Endothelial cell of umbilical vein (primary cell): ENCODE results near the gene TTI1. TPM values are rescaled to one million over a fixed set of nuclear protein-coding genes. Genes with fewer than 3 reads are reported as not detected.

ENCODE experiments used
- BruUV-seq: library from RNA; stranded (reverse); fragments of 400-500 nt; replicated peaks from 2 replicates; lab custom pipeline; 2021; lab: Mats Ljungman, UMichigan
- CTCF ChIA-PET: fragments of 300-600, 350-600 bp; sonication (Branson Sonifier 250); formaldehyde crosslinking; loops from one replicate; lab custom pipeline; 2021; ENCODE audit warnings: antibody characterized with exemption, inconsistent platforms; lab: Charles Lee
- POLR2A ChIA-PET: fragments of 300-600, 350-600 bp; sonication (Branson Sonifier 250); formaldehyde crosslinking; loops from one replicate; lab custom pipeline; 2021; ENCODE audit warnings: antibody characterized with exemption, inconsistent platforms; lab: Charles Lee
- DNase-seq: peaks from one replicate; pipeline ENCODE4 v3.0.0-alpha.2; 2011; ENCODE audit warnings: low read depth, low spot score
- FAIRE-seq: peaks from 2 replicates; lab custom pipeline; 2011; peaks lifted over from hg19 to GRCh38; lab: Jason Lieb, UNC
- H2AFZ ChIP-seq: 2 replicates; pipeline ENCODE4 v1.6.0; 2012; ENCODE audit warnings: low read depth, low read length, control low read depth, inconsistent platforms
- H3K27ac ChIP-seq: 2 replicates; pipeline ENCODE4 v1.5.1; 2011; ENCODE audit warnings: low read depth, mild to moderate bottlenecking, control low read depth, low read length, moderate library complexity; ENCODE audit not compliant: insufficient read depth
- H3K27me3 ChIP-seq, 2 experiments: 2 replicates each; pipeline versions ENCODE4 v1.6.0 to v1.6.1; 2011; ENCODE audit warnings: low read length in 2 of 2, mixed read lengths in 1 of 2; ENCODE audit not compliant: control insufficient read depth in 2 of 2, insufficient read depth in 2 of 2
- H3K36me3 ChIP-seq, 2 experiments: 2 replicates in 1 of 2; 3 replicates in 1 of 2; pipeline ENCODE4 v1.5.1; 2011; ENCODE audit warnings: low read length in 2 of 2, mild to moderate bottlenecking in 1 of 2, moderate library complexity in 1 of 2; ENCODE audit not compliant: control insufficient read depth in 2 of 2, insufficient read depth in 2 of 2; ENCODE audit errors: extremely low read depth in 1 of 2
- H3K4me1 ChIP-seq: 3 replicates; pipeline ENCODE4 v1.5.1; 2011; ENCODE audit warnings: mild to moderate bottlenecking, low read length; ENCODE audit not compliant: control insufficient read depth, insufficient read depth; ENCODE audit errors: extremely low read depth
- H3K4me2 ChIP-seq: 2 replicates; pipeline ENCODE4 v1.6.1; 2011; ENCODE audit warnings: low read length, control low read depth, mixed read lengths; ENCODE audit not compliant: insufficient read depth
- H3K4me3 ChIP-seq, 3 experiments: fragments of 200-600 bp in 1 of 3; sonication (generic), shearing (Covaris generic) in 1 of 3; replicated peaks in 1 of 3; 2 replicates each; pipeline ENCODE4 v1.5.1; 2011 to 2016; ENCODE audit warnings: control low read depth in 3 of 3, low read length in 3 of 3, mild to moderate bottlenecking in 2 of 3, inconsistent platforms in 1 of 3, low read depth in 1 of 3, moderate library complexity in 1 of 3; ENCODE audit not compliant: insufficient read depth in 1 of 3
- H3K79me2 ChIP-seq: 2 replicates; pipeline ENCODE4 v1.6.0; 2012; ENCODE audit warnings: low read length, inconsistent platforms; ENCODE audit not compliant: control insufficient read depth, insufficient read depth
- H3K9ac ChIP-seq: replicated peaks from 2 replicates; pipeline ENCODE3; 2011; ENCODE audit warnings: low read length, control low read depth; ENCODE audit not compliant: insufficient read depth; ENCODE audit errors: extremely low read depth
- H3K9me1 ChIP-seq: replicated peaks from 3 replicates; pipeline ENCODE4 v1.6.0; 2011; ENCODE audit warnings: mild to moderate bottlenecking, low read length; ENCODE audit not compliant: control insufficient read depth, insufficient read depth; ENCODE audit errors: extremely low read depth
- H3K9me3 ChIP-seq: replicated peaks from 2 replicates; pipeline ENCODE4 v1.5.1; 2012; ENCODE audit warnings: low read length, inconsistent platforms; ENCODE audit not compliant: control insufficient read depth, insufficient read depth
- H4K20me1 ChIP-seq: replicated peaks from 2 replicates; pipeline ENCODE3; 2011; ENCODE audit warnings: mild to moderate bottlenecking, low read length; ENCODE audit not compliant: control insufficient read depth, insufficient read depth; ENCODE audit errors: extremely low read depth
- CTCF ChIP-seq, 2 donors: IDR thresholded peaks; 1 replicate in 1 of 2; 2 replicates in 1 of 2; pipeline ENCODE4 v1.5.1; 2011; ENCODE audit warnings: low read length in 2 of 2, mild to moderate bottlenecking in 2 of 2, moderate library complexity in 2 of 2, control low read depth in 1 of 2, inconsistent platforms in 1 of 2, low read depth in 1 of 2; ENCODE audit not compliant: insufficient read depth in 1 of 2; ENCODE audit errors: extremely low read depth in 1 of 2
- EZH2 ChIP-seq: IDR thresholded peaks from 2 replicates; pipeline ENCODE4 v1.6.1; 2012; ENCODE audit warnings: borderline replicate concordance, low read depth, mild to moderate bottlenecking, moderate library complexity, low read length, inconsistent platforms; ENCODE audit not compliant: severe bottlenecking
- FOS ChIP-seq: IDR thresholded peaks from 2 replicates; pipeline ENCODE4 v1.6.1; 2011; ENCODE audit warnings: mild to moderate bottlenecking, low read length, moderate library complexity, borderline replicate concordance; ENCODE audit not compliant: insufficient read depth
- GATA2 ChIP-seq: IDR thresholded peaks from 2 replicates; pipeline ENCODE4 v1.7.0; 2011; ENCODE audit warnings: low read depth, mild to moderate bottlenecking, moderate library complexity, mixed read lengths, low read length; ENCODE audit not compliant: insufficient read length, insufficient read depth
- JUN ChIP-seq: IDR thresholded peaks from 2 replicates; pipeline ENCODE4 v1.6.1; 2011; ENCODE audit warnings: borderline replicate concordance, low read depth; ENCODE audit not compliant: insufficient read length, insufficient read depth
- MAX ChIP-seq: IDR thresholded peaks from 2 replicates; pipeline ENCODE4 v1.6.1; 2011; ENCODE audit not compliant: insufficient read depth, insufficient read length
- MYC ChIP-seq: IDR thresholded peaks from one replicate; pipeline ENCODE4 v1.6.1; 2011; ENCODE audit warnings: mild to moderate bottlenecking, low read depth, low read length
- POLR2A ChIP-seq: IDR thresholded peaks from 2 replicates; pipeline ENCODE4 v1.6.1; 2012; ENCODE audit warnings: low read depth, mild to moderate bottlenecking, control low read depth, low read length
- POLR2AphosphoS5 ChIP-seq: IDR thresholded peaks from 2 replicates; pipeline ENCODE4 v1.6.1; 2012; ENCODE audit warnings: low read depth, mild to moderate bottlenecking, control low read depth, low read length, moderate library complexity; ENCODE audit not compliant: insufficient read depth
- dilution Hi-C: fragments of 300-500 bp; cut with MboI; formaldehyde crosslinking; loops from one replicate; pipeline ENCODE4 v1.15.0; 2019; ENCODE audit warnings: low sequenced_read_pairs; ENCODE audit not compliant: extremely low pct_ligation_motif_present
- intact Hi-C: fragments of 100-400 bp; cut with micrococcal nuclease; formaldehyde crosslinking; loops from one replicate; pipeline ENCODE4 v1.10.0; 2022
- polyA plus RNA-seq, 4 experiments: library from polyadenylated mRNA; depleted of rRNA in 3 of 4; stranded (reverse) in 3 of 4; unstranded in 1 of 4; fragments of >200 nt; gene quantifications; 2 replicates each; pipeline versions ENCODE4 v1.2.1 to v1.2.3, GENCODE V29; 2011 to 2012; ENCODE audit warnings: missing spikeins in 1 of 4
- total RNA-seq: library from RNA; stranded (reverse); gene quantifications from 2 replicates; pipeline ENCODE4 v1.2.3, GENCODE V29; 2021

Gene TTI1
- total and polyA plus RNA-seq, 2 donors (not counting 3 experiments of a cell fraction or from before 2014, with no cell fraction given), result 13.2 to 23.2 TPM

GRCh38 chr20:37980383-37980782, 52.9 kb downstream of the TTI1 start:
- Histone ChIP-seq H3K9me3 (no peaks in the 10 kb centered on the region), H3K36me3 (no peaks in the 10 kb centered on the region), H3K9ac (no peak overlapping the region), H3K9me1 (no peaks in the 10 kb centered on the region), H3K27ac (no peak overlapping the region), H2AFZ (no peak overlapping the region), H3K4me2 (no peak overlapping the region), H3K4me3 (no peak overlapping the region), H3K79me2 (no peaks in the 10 kb centered on the region), H3K4me1 (no peaks in the 10 kb centered on the region), H4K20me1 (no peaks in the 10 kb centered on the region), H3K27me3 (peaks cover 8 to 15% of the 10 kb centered on the region in 2 experiments)
- FAIRE-seq, result no peak
- ChIA-PET CTCF (interaction anchor here (1.0 to 1.9 kb wide), 7 partner anchors 9 to 416 kb away, joined by 3 to 6 read pairs (median 3); no protein-coding TSS in a partner anchor), POLR2A (no interaction called here)
- no TSS peak for BruUV-seq
- dilution Hi-C loops (no loop called here), intact Hi-C loops (no loop called here)
- no peak for DNase-seq
- no peak for TF ChIP-seq MYC
- TF ChIP-seq POLR2A, result no peak
- TF ChIP-seq EZH2, result no peak
- no peak for TF ChIP-seq JUN
- no peak for TF ChIP-seq GATA2
- TF ChIP-seq MAX, result no peak
- no peak for TF ChIP-seq FOS
- no peak for TF ChIP-seq POLR2AphosphoS5
- no peak for TF ChIP-seq CTCF (IDR thresholded peaks at IDR 0.05; ENCODE audit: extremely low read depth in 1 of 2, insufficient read depth in 1 of 2, low read depth in 1 of 2, low read length in 2 of 2)
